HepG2 (cell line): ENCODE data around the gene OSBPL10. TPM values are rescaled to one million over a fixed set of nuclear protein-coding genes. Genes with fewer than 3 reads are reported as not detected.
A peak's percentile ranks its signal among the peaks of the same experiment; 100 is the strongest.

ENCODE experiments used
- ATAC-seq: fragments of 200-7000 bp; cut with Tn5 transposase; 3 replicates; pipeline ENCODE4 v1.9.1; 2020; ENCODE audit warnings: mild to moderate bottlenecking, moderate library complexity
- BruUV-seq: library from RNA; stranded (reverse); fragments of 400-500 nt; replicated peaks from 2 replicates; lab custom pipeline; 2021; lab: Mats Ljungman, UMichigan
- CTCF ChIA-PET: fragments of 300-600 bp; formaldehyde crosslinking; extraction: SDS; loops from one replicate; lab custom pipeline; 2021; ENCODE audit warnings: low total read pairs, inconsistent platforms, low intra/inter-chr PET ratio; lab: Yijun Ruan, JAX
- POLR2A ChIA-PET: fragments of 350-600 bp; sonication (Branson Sonifier 250); formaldehyde crosslinking; loops from one replicate; lab custom pipeline; 2020; ENCODE audit warnings: antibody characterized with exemption, inconsistent platforms; lab: Yijun Ruan, JAX
- DNase-seq: peaks from one replicate; pipeline ENCODE4 v3.0.0-alpha.2; 2015; ENCODE audit warnings: low spot score
- FAIRE-seq: peaks from 3 replicates; lab custom pipeline; 2011; peaks lifted over from hg19 to GRCh38; lab: Jason Lieb, UNC
- H2AFZ ChIP-seq: one replicate; pipeline ENCODE4 v1.6.1; 2011; ENCODE audit warnings: low read length, inconsistent platforms
- H3K27ac ChIP-seq: fragments of 300-600 bp; 3 replicates; pipeline ENCODE4 v1.8.0; 2011; ENCODE audit warnings: mixed run types, mild to moderate bottlenecking, mixed read lengths, low read length, inconsistent platforms; ENCODE audit not compliant: insufficient read depth; ENCODE audit errors: extremely low read length
- H3K27me3 ChIP-seq, 2 experiments: fragments of 200-600 bp in 1 of 2; 2 replicates in 1 of 2; 3 replicates in 1 of 2; pipeline versions ENCODE4 v1.6.0 to v1.8.0; 2011; ENCODE audit warnings: low read length in 2 of 2, mild to moderate bottlenecking in 2 of 2, moderate library complexity in 2 of 2, inconsistent platforms in 1 of 2; ENCODE audit not compliant: insufficient read depth in 2 of 2, control insufficient read depth in 1 of 2
- H3K36me3 ChIP-seq, 2 experiments: fragments of 200-600 bp in 1 of 2; replicated peaks in 1 of 2; 2 replicates in 1 of 2; 3 replicates in 1 of 2; pipeline versions ENCODE4 v1.5.1 to v1.8.0; 2011; ENCODE audit warnings: low read length in 2 of 2, inconsistent platforms in 1 of 2; ENCODE audit not compliant: insufficient read depth in 2 of 2, control insufficient read depth in 1 of 2
- H3K4me1 ChIP-seq: 2 replicates; pipeline ENCODE4 v1.5.1; 2012; ENCODE audit warnings: low read length, inconsistent platforms; ENCODE audit not compliant: insufficient read depth
- H3K4me2 ChIP-seq: 2 replicates; pipeline ENCODE4 v1.6.0; 2011; ENCODE audit warnings: low read depth, low read length, inconsistent platforms
- H3K4me3 ChIP-seq, 3 experiments: fragments of 200-600 bp in 1 of 3; sonication (generic), shearing (Covaris generic) in 1 of 3; replicated peaks in 1 of 3; 2 replicates each; pipeline ENCODE4 v1.5.1; 2011 to 2016; ENCODE audit warnings: low read length in 3 of 3, inconsistent platforms in 2 of 3, low read depth in 2 of 3, mild to moderate bottlenecking in 2 of 3, control low read depth in 1 of 3, mixed read lengths in 1 of 3; ENCODE audit not compliant: insufficient read depth in 1 of 3
- H3K79me2 ChIP-seq: one replicate; pipeline ENCODE4 v1.6.1; 2011; ENCODE audit warnings: low read length, inconsistent platforms; ENCODE audit not compliant: insufficient read depth
- H3K9ac ChIP-seq: 2 replicates; pipeline ENCODE4 v1.6.0; 2011; ENCODE audit warnings: mild to moderate bottlenecking, low read depth, low read length, inconsistent platforms; ENCODE audit not compliant: insufficient read depth
- H3K9me3 ChIP-seq: 2 replicates; pipeline ENCODE4 v1.5.1; 2012; ENCODE audit warnings: mild to moderate bottlenecking, low read length
- H4K20me1 ChIP-seq: 2 replicates; pipeline ENCODE4 v1.6.0; 2011; ENCODE audit warnings: inconsistent platforms, mild to moderate bottlenecking, low read length, moderate library complexity; ENCODE audit not compliant: insufficient read depth
- CHD4 ChIP-seq: fragments of 200-600 bp; sonication (generic); IDR thresholded peaks from 2 replicates; pipeline ENCODE4 v1.7.0; 2017; ENCODE audit warnings: mild to moderate bottlenecking, low read length, borderline replicate concordance
- DR1 ChIP-seq: sonication (generic); formaldehyde crosslinking; IDR thresholded peaks from 2 replicates; pipeline ENCODE4 v1.8.0; 2021; ENCODE audit warnings: mild to moderate bottlenecking, missing genetic modification reagents, inconsistent platforms
- GATAD2A ChIP-seq: IDR thresholded peaks from 2 replicates; pipeline ENCODE4 v1.6.1; 2016
- KAT2B ChIP-seq: fragments of 150-350 bp; IDR thresholded peaks from 2 replicates; pipeline ENCODE4 v1.6.1; 2014; ENCODE audit warnings: low read depth, low read length, borderline replicate concordance
- ONECUT2 ChIP-seq: sonication (generic); formaldehyde crosslinking; IDR thresholded peaks from 2 replicates; pipeline ENCODE4 v1.4.0; 2020; ENCODE audit warnings: missing genetic modification reagents
- RAD51 ChIP-seq: fragments of 450-650 bp; IDR thresholded peaks from 2 replicates; pipeline ENCODE4 v1.6.1; 2016; ENCODE audit warnings: borderline replicate concordance
- SIN3B ChIP-seq: fragments of 150-350 bp; IDR thresholded peaks from 2 replicates; pipeline ENCODE4 v1.6.1; 2014; ENCODE audit warnings: low read length
- ZNF264 ChIP-seq: sonication (generic); formaldehyde crosslinking; IDR thresholded peaks from 2 replicates; pipeline ENCODE4 v1.4.0; 2020; ENCODE audit warnings: missing genetic modification reagents
- WGBS: methylation state at CpG from one replicate; pipeline ENCODE4 v1.1.6; 2017; ENCODE audit warnings: low lambda C conversion rate; 5-methylcytosine and 5-hydroxymethylcytosine counted together
- in situ Hi-C: cut with HindIII; loops from 2 replicates; pipeline ENCODE4 v1.10.0; 2017; ENCODE audit warnings: low pct_unique_long_range_greater_than_20kb; ENCODE audit not compliant: extremely low pct_ligation_motif_present
- intact Hi-C: fragments of 100-400 bp; cut with micrococcal nuclease; formaldehyde crosslinking; loops from one replicate; pipeline ENCODE4 v1.10.0; 2022; ENCODE audit not compliant: unreplicated experiment
- polyA plus RNA-seq, 8 experiments: library from polyadenylated mRNA; depleted of rRNA in 3 of 8; stranded (reverse) in 7 of 8; unstranded in 1 of 8; fragments of >200 nt; fragmentation: Illumina TruSeq in 4 of 8; extraction: Trizol in 4 of 8; gene quantifications; 2 replicates each; pipeline versions ENCODE4 v1.2.1 to v1.2.3, GENCODE V29; 2011 to 2016; ENCODE audit warnings: low read depth in 4 of 8, missing spikeins in 1 of 8, mixed read lengths in 1 of 8; ENCODE audit not compliant: insufficient read depth in 1 of 8
- total RNA-seq, 5 experiments: library from RNA; depleted of rRNA; stranded (reverse); fragments of >200 nt; fragmentation: Illumina TruSeq; extraction: Trizol; gene quantifications; 2 replicates each; pipeline ENCODE4 v1.2.3, GENCODE V29; 2016; ENCODE audit warnings: low read depth in 1 of 5
- TF ChIP-seq, protein P1 (sequence below): sonication (generic); formaldehyde crosslinking; IDR thresholded peaks from 2 replicates; pipeline ENCODE4 v1.9.0; 2022; ENCODE audit warnings: missing genetic modification reagents, mild to moderate bottlenecking, borderline replicate concordance
- TF ChIP-seq, protein P2 (sequence below): IDR thresholded peaks from 2 replicates; pipeline ENCODE4 v1.6.1; 2016
- TF ChIP-seq, protein P3 (sequence below): sonication (generic); formaldehyde crosslinking; IDR thresholded peaks from 2 replicates; pipeline ENCODE4 v1.8.0; 2022; ENCODE audit warnings: mild to moderate bottlenecking, missing genetic modification reagents, moderate library complexity

Gene OSBPL10
- total and polyA plus RNA-seq, 2 of the 13 experiments (the other 11 are each of a cell fraction or from before 2014, with no cell fraction given): 10.3 to 28.6 TPM

DNA sequence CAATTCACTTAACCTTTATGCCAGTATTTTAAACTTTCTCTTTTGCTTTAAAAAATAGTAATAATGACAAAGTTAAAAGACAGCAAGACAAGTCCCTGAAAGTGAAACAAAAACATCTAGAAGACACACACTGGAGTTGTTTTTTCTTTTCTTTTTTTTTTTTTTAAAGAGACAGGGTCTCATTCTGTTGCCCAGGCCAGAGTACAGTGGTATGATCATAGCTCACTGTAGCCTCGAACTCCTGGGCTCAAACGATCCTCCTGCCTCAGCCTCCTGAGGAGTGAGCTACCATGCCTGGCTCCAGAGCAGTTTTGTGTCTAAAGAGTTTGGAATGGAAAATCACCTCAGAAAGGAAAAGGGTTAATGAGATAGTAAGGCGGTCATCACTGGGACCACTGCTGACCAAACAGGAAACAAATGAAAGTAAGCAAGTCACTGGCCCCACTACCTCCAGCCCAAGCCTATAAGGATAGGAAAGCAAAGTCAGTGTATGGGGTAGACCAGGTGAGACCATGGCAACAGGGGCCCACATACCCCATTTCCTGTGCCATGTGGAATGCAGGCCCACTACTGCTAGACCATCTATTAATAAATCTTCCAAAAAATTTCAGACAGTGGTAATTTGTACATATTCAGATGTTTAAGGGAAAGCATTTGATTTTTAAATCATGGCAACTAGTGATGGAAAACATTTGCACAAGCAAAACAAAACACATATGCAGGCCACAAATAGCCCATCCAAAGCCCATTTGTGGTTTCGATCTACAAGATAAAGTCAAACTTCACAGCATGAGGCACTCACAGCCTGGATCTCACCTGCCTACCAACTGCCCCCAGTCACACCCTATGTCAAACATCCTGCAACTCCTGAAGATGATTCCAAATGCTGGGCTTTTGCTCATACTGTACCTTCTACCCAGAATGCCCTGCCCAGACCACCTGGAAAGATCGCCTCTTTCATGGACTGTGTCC is 62.6 kb downstream of the OSBPL10 start (continued):
- TF ChIP-seq, protein P1, sequence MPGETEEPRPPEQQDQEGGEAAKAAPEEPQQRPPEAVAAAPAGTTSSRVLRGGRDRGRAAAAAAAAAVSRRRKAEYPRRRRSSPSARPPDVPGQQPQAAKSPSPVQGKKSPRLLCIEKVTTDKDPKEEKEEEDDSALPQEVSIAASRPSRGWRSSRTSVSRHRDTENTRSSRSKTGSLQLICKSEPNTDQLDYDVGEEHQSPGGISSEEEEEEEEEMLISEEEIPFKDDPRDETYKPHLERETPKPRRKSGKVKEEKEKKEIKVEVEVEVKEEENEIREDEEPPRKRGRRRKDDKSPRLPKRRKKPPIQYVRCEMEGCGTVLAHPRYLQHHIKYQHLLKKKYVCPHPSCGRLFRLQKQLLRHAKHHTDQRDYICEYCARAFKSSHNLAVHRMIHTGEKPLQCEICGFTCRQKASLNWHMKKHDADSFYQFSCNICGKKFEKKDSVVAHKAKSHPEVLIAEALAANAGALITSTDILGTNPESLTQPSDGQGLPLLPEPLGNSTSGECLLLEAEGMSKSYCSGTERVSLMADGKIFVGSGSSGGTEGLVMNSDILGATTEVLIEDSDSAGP: peak; percentile 91
- TF ChIP-seq DR1 (CRISPR knock-in tag): no peak

DNA sequence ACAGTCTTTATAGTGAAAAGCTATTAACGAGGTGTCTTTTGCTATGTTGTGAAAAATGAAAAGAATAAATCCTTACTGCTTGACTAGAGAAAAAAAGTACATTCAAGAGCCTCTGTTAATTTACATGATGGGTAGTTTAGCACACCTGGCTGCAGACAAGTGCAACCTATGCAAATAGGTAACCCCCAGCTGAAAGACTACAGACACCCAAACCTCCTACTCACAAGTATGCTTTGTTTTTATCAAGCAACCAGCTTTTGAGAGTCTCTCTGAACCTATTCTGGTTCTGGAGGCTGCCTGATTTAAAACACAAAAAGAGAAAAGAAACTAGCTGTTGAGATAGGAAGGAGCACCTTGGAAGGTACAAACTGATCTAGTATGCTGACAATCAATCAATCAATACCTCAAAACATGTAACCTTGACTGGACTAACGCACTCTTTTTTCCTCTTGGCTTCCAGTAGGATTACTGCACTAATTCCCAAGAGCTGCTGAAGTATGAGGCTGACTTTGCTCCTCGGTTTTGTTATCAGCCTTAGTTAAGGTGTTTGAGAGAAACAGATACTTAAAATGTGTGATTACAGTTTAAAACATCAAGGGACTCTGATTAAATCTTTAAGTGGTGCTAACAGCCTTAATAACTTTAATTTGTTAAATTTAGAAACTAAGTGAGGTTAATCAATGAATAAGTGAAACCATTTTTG is 63.6 kb downstream of the OSBPL10 start:
- Histone ChIP-seq H3K9me3 (peaks cover 8% of the 10 kb centered on the region; the same call in 1 of the 2 replicates), H2AFZ (no peak overlapping the region), H3K27ac (peak overlapping the region; percentile 1), H3K27me3 (no peaks in the 10 kb centered on the region), H3K9ac (peak overlapping the region; percentile 9; the same call in 1 of the 2 replicates), H3K79me2 (peaks cover 59% of the 10 kb centered on the region), H3K4me1 (peaks cover 61% of the 10 kb centered on the region), H3K4me2 (peak overlapping the region; percentile 53), H3K4me3 (no peak overlapping the region), H4K20me1 (no peaks in the 10 kb centered on the region), H3K36me3 (no peaks in the 10 kb centered on the region)
- DNase-seq: no peak
- TF ChIP-seq CHD4 (0 out of 2 replicates have a peak, but pooled peaks have one; percentile 8), RAD51 (no peak), ZNF264 (CRISPR knock-in tag) (no peak), ONECUT2 (CRISPR knock-in tag) (peak; percentile 53), GATAD2A (CRISPR knock-in tag) (peak; percentile 45), KAT2B (peak; percentile 79; the same call in 1 of the 2 replicates), SIN3B (no peak)
- TF ChIP-seq, protein P2, sequence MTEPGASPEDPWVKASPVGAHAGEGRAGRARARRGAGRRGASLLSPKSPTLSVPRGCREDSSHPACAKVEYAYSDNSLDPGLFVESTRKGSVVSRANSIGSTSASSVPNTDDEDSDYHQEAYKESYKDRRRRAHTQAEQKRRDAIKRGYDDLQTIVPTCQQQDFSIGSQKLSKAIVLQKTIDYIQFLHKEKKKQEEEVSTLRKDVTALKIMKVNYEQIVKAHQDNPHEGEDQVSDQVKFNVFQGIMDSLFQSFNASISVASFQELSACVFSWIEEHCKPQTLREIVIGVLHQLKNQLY (CRISPR knock-in tag): no peak
- TF ChIP-seq, protein P3, sequence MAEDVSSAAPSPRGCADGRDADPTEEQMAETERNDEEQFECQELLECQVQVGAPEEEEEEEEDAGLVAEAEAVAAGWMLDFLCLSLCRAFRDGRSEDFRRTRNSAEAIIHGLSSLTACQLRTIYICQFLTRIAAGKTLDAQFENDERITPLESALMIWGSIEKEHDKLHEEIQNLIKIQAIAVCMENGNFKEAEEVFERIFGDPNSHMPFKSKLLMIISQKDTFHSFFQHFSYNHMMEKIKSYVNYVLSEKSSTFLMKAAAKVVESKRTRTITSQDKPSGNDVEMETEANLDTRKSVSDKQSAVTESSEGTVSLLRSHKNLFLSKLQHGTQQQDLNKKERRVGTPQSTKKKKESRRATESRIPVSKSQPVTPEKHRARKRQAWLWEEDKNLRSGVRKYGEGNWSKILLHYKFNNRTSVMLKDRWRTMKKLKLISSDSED (CRISPR knock-in tag): no peak
- in situ Hi-C loops (no loop called here), intact Hi-C loops (loop anchor here (5.0 kb wide), 1 partner anchor 55 kb away; no protein-coding TSS in a partner anchor)
- ChIA-PET POLR2A (no interaction called here), CTCF (no interaction called here)
- WGBS: 53% methylated on average over 3 of the region's 3 CpGs
- peak; percentile 32; the same call in 2 of the 3 replicates for ATAC-seq
- FAIRE-seq: no peak
- no TSS peak for BruUV-seq
